ENCODE measurements around the gene UVSSA. TPM values are rescaled to one million over a fixed set of nuclear protein-coding genes. Genes with fewer than 3 reads are reported as not detected.
A peak's percentile ranks its signal among the peaks of the same experiment; 100 is the strongest.

The UVSSA gene
- total and polyA plus RNA-seq, 8 donors = 12.8 to 36.6 (median 18.8) TPM

DNA sequence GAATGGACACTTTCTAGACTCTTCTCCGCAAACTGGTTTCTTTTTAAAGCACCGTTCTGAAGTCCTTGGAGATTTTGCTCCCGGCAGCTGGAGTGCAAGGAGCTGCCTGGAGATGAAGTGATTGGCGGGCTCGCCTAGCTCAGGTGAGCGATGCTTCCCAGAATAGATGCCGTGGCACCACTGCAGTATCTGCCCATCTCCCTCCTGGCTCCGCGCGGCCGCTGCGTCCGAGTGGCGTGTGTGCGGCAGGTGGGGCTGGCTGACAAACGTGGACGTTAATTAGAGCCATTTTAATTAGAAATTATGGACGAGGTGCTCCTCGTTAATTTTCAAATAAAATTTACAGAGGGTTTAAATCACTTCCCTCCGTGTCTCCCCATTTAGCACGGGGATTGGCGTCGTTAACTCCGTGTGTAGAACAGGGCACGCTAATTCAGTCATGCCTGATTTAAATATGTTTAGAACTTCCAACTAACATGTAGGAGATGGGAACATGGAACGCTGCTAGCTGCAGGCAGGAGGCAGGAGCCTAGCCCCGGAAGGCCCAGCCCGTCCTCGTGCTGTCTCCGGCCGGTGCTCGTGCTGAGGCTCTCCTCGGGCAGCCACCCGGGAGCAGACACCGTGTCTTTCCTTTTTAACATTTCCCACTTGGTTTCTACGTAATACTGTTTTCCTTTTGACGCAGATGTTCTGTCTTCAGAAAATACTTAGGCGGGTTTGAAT, 11.6 kb downstream of the UVSSA start:
- TF ChIP-seq, protein P1, sequence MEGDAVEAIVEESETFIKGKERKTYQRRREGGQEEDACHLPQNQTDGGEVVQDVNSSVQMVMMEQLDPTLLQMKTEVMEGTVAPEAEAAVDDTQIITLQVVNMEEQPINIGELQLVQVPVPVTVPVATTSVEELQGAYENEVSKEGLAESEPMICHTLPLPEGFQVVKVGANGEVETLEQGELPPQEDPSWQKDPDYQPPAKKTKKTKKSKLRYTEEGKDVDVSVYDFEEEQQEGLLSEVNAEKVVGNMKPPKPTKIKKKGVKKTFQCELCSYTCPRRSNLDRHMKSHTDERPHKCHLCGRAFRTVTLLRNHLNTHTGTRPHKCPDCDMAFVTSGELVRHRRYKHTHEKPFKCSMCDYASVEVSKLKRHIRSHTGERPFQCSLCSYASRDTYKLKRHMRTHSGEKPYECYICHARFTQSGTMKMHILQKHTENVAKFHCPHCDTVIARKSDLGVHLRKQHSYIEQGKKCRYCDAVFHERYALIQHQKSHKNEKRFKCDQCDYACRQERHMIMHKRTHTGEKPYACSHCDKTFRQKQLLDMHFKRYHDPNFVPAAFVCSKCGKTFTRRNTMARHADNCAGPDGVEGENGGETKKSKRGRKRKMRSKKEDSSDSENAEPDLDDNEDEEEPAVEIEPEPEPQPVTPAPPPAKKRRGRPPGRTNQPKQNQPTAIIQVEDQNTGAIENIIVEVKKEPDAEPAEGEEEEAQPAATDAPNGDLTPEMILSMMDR (IDR thresholded peaks at IDR 0.05) = no peak
- Histone ChIP-seq H3K27ac (no peak overlapping the region), H3K4me3 (no peak overlapping the region), H3K9me3 (no peaks in the 10 kb centered on the region), H3K36me3 (peaks cover 0 to 81% of the 10 kb centered on the region in 2 donors), H3K4me1 (no peaks in the 10 kb centered on the region), H3K27me3 (no peaks in the 10 kb centered on the region)
- intact Hi-C loops (cut with DNase I) = no loop called here
- ATAC-seq (no peak), DNase-seq (peak in 1 of 4 donors; percentile 58)

DNA sequence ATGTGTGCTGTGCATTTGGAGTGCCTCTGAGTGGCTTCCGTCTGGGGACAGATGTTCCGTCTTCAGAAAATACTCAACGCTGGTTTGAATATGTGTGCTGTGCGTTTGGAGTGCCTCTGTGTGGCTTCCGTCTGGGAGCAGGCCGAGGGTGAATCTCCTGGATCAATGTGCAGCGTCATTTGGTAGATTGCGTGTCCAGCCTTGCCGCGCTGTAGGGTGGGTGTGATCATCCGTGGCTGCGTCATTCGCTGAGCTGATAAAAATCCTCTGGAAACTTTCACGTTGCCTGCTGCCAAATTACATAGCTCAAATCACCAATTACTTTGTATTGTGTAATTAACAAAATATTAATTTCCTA, 12.1 kb downstream of the UVSSA start:
- Histone ChIP-seq H3K4me3 (no peak overlapping the region), H3K27me3 (no peaks in the 10 kb centered on the region), H3K4me1 (no peaks in the 10 kb centered on the region), H3K27ac (no peak overlapping the region), H3K9me3 (no peaks in the 10 kb centered on the region), H3K36me3 (peaks cover 0 to 75% of the 10 kb centered on the region in 2 donors)
- TF ChIP-seq, protein P1 (IDR thresholded peaks at IDR 0.05) = no peak
- ATAC-seq = no peak
- DNase-seq = peak in 1 of 4 donors; percentile 31
- intact Hi-C loops (cut with DNase I) = no loop called here

DNA sequence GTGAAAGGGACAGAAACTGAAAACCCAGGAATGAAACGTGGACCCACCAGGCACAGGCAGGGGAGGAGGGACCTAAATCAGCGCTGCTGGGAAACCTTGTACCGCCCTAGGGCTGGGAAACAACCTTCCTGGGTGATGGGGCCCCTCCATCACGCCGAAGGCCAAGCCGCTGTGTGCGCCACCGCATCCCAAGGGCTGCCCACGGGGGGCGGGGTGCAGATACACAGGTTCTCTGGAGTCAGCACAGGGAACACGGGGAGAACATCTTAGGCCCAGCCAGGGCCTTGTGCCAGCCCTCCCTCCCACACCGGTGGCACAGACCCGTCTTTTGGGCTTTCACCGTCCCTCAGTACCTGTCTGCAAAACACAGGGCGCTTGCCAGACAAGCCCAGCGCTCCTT, 13.0 kb downstream of the UVSSA start:
- peak in 1 of 4 donors; percentile 58 for DNase-seq
- Histone ChIP-seq H3K27ac (no peak overlapping the region), H3K27me3 (no peaks in the 10 kb centered on the region), H3K4me1 (peaks cover 0 to under 1% of the 10 kb centered on the region in 2 donors), H3K4me3 (no peak overlapping the region), H3K9me3 (no peaks in the 10 kb centered on the region), H3K36me3 (peaks cover 0 to 67% of the 10 kb centered on the region in 2 donors)
- no peak for ATAC-seq
- TF ChIP-seq, protein P1 (IDR thresholded peaks at IDR 0.05) = no peak
- intact Hi-C loops (cut with DNase I) = loop anchor here in 1 of 2 donors (10.0 kb wide), 1 partner anchor 265 kb away; no protein-coding TSS in a partner anchor

DNA sequence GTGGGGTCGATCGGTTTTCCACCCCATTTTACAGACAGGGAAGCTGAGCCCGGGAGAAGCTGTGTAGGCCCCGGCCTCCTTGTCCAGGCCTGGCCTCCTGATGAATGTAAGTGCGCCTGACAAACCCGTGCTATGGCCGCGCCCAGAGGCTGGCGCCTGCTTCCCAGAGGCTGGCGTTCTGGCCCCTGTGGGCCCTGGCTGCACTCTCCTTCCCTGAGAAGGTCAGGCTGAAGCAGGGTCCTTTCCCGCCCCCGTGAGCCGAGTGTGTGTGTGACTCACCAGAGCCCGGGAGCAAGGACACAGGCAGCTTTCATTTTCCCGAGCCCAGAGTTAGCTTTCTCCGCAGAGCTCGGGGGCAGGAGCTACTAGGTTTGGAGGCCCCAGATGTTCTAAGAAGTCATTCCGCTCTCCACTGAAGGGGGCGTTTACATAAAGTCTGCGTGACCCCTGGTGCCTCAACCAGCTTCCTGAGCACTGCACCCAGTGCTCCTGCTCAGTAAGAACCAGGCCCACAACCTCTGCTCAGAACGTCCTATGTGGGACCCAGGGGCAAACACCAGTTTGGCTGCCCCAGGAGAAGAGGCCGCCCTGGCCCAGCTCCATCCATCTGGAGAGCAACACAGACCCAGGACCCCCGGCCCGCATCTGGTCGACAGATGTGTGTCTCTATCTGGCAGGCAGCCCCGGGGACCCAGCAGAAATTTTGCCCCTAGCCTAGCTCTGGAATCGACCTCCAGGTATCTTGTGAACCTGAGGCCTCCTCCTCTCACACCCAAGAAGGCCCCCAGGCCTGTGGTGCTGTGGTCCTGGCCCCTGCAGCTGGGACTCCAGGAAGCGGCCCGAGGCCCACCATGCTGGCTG, 13.6 kb downstream of the UVSSA start:
- H3K4me3 ChIP-seq = no peak overlapping the region
- H3K4me1 ChIP-seq = peaks cover 0 to 5% of the 10 kb centered on the region in 2 donors
- no peak for ATAC-seq
- no peaks in the 10 kb centered on the region for H3K9me3 ChIP-seq
- peak in 1 of 4 donors; percentile 61 for DNase-seq
- intact Hi-C loops (cut with DNase I) = loop anchor here in 1 of 2 donors (10.0 kb wide), 1 partner anchor 264 kb away; no protein-coding TSS in a partner anchor
- TF ChIP-seq, protein P1 (IDR thresholded peaks at IDR 0.05) = no peak
- no peaks in the 10 kb centered on the region for H3K27me3 ChIP-seq
- no peak overlapping the region for H3K27ac ChIP-seq
- H3K36me3 ChIP-seq = peaks cover 0 to 60% of the 10 kb centered on the region in 2 donors

DNA sequence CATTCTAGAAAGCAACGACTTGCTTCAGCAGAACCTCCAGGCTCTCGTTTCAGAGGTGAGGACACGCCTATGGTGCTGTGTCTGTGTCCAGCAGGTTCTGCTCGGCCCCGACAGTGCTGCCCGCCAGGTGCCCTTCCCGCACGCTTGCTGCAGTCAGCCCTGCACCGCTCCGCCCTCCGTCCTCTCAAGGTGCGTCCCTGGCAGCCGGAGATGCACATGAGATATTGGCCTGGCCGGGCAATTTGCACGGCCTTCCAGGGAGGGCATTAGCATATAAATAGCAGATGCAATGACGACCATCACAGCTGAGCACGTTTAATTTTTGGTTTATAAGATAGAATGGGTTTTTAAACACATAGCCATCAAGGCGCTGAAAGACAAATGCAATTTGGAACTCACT, 14.4 kb downstream of the UVSSA start:
- Histone ChIP-seq H3K4me3 (no peak overlapping the region), H3K36me3 (peaks cover 0 to 59% of the 10 kb centered on the region in 2 donors), H3K9me3 (no peaks in the 10 kb centered on the region), H3K27me3 (no peaks in the 10 kb centered on the region), H3K4me1 (peaks cover 0 to 5% of the 10 kb centered on the region in 2 donors), H3K27ac (no peak overlapping the region)
- intact Hi-C loops (cut with DNase I) = loop anchor here in 1 of 2 donors (10.0 kb wide), 1 partner anchor 263 kb away; no protein-coding TSS in a partner anchor
- DNase-seq (no peak), ATAC-seq (no peak)
- TF ChIP-seq, protein P1 (IDR thresholded peaks at IDR 0.05) = no peak

All from left lung (tissue), 10 donors.